ENCODE measurements around the gene PLCB3.

PLCB3 gene

DNA sequence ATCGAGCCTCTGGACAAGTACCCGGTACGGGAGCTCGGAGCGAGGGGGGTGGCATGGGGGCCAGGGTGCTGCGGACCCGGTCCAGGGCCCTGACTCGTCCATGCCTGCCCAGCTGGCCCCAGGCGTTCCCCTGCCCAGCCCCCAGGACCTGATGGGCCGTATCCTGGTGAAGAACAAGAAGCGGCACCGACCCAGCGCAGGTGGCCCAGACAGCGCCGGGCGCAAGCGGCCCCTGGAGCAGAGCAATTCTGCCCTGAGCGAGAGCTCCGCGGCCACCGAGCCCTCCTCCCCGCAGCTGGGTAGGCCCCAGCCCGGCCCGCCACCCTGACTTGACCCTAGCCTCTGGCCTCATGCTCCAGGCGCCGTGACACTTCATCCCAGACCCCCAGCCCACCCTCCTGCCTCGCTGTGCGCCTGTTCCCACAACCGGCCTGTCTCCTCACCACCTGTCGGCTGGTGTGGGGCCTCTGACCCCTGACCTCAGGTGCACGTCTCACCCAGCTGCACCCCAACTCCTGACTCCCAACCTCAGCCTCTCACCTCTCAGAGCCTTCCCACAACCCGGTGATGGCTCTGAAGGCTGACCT lies 7.7 kb downstream of the PLCB3 start:
- Mint-ChIP-seq H3K27ac (no peak overlapping the region), H3K4me3 (no peak overlapping the region), H3K27me3 (ENCODE audit: low read depth) (no peaks in the 10 kb centered on the region), H3K9me3 (no peaks in the 10 kb centered on the region), H3K36me3 (ENCODE audit: low read depth) (peaks cover 21% of the 10 kb centered on the region), H3K4me1 (ENCODE audit: low read depth) (peaks cover 6% of the 10 kb centered on the region)

DNA sequence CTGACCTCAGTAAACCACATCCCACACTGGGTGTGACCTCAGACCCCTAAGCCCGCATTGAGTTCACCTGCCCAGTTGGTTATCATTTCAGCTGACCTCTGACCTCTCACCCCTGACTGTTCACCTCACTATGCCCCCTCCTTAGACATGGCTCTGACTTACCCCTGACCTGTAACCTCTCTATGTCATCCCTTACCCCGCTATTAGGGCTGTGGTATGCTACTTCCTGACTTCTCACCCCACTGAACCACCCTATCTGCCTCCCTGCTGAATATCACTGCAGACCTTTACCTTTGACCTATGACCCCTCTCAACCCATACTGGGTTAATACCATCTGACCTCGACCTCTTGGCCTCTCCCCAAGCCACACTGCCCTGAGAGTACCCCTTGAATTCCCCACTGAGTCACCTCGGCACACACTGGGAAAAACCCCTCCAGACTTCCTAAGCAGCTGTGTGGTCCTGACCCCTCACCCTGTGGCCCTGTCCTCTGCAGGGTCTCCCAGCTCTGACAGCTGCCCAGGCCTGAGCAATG lies 8.3 kb downstream of the PLCB3 start:
- peak overlapping the region; percentile 28 for H3K27ac Mint-ChIP-seq
- H3K4me1 Mint-ChIP-seq (ENCODE audit: low read depth): peaks cover 6% of the 10 kb centered on the region
- no peaks in the 10 kb centered on the region for H3K9me3 Mint-ChIP-seq
- no peak overlapping the region for H3K4me3 Mint-ChIP-seq
- no peaks in the 10 kb centered on the region for H3K27me3 Mint-ChIP-seq (ENCODE audit: low read depth)
- H3K36me3 Mint-ChIP-seq (ENCODE audit: low read depth): peaks cover 21% of the 10 kb centered on the region

DNA sequence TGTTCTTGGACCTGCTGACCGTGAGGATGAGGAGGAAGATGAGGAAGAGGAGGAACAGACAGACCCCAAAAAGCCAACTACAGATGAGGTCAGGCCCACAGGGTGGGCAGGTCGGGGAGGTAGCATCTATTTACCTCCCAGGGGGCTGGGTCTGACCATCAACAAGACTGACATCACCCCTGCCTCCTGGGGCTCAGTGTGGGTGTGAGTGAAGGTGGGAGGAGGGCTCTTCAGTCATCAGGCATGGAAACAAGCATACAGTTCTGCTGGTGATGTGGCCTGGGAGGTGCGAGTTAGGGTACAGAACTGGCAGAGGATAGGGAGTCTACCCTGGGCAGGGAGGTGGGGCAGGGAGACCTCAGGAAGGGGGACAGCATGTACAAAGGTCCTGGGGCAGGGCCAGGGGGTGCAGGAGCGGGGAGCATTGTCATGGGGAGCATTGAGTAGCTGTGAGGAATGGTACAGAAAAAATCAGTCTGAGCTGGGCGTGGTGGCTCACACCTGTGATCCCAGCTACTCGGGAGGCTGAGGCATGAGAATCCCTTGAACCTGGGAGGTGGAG lies 8.9 kb downstream of the PLCB3 start:
- H3K36me3 Mint-ChIP-seq (ENCODE audit: low read depth): peaks cover 20% of the 10 kb centered on the region
- peak overlapping the region; percentile 28 for H3K27ac Mint-ChIP-seq
- H3K4me1 Mint-ChIP-seq (ENCODE audit: low read depth): peaks cover 6% of the 10 kb centered on the region
- no peaks in the 10 kb centered on the region for H3K9me3 Mint-ChIP-seq
- H3K27me3 Mint-ChIP-seq (ENCODE audit: low read depth): no peaks in the 10 kb centered on the region
- no peak overlapping the region for H3K4me3 Mint-ChIP-seq

DNA sequence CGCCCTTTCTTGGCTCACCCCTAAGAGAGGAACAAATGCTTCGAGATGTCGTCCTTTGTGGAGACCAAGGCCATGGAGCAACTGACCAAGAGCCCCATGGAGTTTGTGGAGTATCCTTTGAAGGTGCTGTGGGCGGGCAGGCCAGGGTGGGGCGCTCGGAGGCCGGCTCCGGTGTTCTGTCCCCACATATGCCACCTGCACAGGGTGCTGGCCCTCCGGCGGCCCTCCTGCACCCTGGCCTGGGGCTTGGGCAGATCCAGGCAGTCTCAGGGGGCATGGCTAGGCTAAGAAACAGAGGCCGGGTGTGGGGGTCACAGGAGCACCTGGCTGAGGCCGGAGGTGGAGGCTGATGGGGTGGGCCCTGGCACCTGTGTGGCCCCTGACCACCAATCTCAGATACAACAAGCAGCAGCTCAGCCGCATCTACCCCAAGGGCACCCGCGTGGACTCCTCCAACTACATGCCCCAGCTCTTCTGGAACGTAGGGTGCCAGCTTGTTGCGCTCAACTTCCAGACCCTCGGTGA lies 10.3 kb downstream of the PLCB3 start:
- Mint-ChIP-seq H3K36me3 (ENCODE audit: low read depth) (peaks cover 21% of the 10 kb centered on the region), H3K4me1 (ENCODE audit: low read depth) (peaks cover 6% of the 10 kb centered on the region), H3K27me3 (ENCODE audit: low read depth) (no peaks in the 10 kb centered on the region), H3K9me3 (no peaks in the 10 kb centered on the region), H3K4me3 (no peak overlapping the region), H3K27ac (no peak overlapping the region)

DNA sequence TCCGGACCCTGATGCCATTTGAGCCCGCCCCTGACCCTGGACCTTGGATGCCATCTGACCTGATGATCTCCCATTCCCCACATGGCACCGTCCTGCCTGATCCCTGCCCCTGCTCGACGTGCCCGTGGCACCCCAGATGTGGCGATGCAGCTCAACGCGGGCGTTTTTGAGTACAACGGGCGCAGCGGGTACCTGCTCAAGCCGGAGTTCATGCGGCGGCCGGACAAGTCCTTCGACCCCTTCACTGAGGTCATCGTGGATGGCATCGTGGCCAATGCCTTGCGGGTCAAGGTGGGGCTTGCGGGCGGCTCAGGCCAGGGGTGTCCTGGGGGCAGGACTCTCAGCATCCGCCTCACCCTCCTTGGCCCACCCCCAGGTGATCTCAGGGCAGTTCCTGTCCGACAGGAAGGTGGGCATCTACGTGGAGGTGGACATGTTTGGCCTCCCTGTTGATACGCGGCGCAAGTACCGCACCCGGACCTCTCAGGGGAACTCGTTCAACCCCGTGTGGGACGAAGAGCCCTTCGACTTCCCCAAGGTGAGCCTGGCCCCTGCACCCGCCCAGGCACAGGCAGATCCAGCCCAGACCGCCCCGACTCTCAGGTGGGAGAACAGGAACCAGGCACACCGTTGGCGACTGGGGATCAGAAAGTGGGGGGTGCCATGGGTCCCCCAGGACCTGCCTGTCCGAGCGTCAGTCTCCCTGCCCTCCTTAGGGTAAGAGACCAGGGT lies 11.1 kb downstream of the PLCB3 start:
- Mint-ChIP-seq H3K27me3 (ENCODE audit: low read depth) (no peaks in the 10 kb centered on the region), H3K4me3 (no peak overlapping the region), H3K4me1 (ENCODE audit: low read depth) (peaks cover 6% of the 10 kb centered on the region), H3K9me3 (no peaks in the 10 kb centered on the region), H3K27ac (no peak overlapping the region), H3K36me3 (ENCODE audit: low read depth) (peaks cover 21% of the 10 kb centered on the region)

DNA sequence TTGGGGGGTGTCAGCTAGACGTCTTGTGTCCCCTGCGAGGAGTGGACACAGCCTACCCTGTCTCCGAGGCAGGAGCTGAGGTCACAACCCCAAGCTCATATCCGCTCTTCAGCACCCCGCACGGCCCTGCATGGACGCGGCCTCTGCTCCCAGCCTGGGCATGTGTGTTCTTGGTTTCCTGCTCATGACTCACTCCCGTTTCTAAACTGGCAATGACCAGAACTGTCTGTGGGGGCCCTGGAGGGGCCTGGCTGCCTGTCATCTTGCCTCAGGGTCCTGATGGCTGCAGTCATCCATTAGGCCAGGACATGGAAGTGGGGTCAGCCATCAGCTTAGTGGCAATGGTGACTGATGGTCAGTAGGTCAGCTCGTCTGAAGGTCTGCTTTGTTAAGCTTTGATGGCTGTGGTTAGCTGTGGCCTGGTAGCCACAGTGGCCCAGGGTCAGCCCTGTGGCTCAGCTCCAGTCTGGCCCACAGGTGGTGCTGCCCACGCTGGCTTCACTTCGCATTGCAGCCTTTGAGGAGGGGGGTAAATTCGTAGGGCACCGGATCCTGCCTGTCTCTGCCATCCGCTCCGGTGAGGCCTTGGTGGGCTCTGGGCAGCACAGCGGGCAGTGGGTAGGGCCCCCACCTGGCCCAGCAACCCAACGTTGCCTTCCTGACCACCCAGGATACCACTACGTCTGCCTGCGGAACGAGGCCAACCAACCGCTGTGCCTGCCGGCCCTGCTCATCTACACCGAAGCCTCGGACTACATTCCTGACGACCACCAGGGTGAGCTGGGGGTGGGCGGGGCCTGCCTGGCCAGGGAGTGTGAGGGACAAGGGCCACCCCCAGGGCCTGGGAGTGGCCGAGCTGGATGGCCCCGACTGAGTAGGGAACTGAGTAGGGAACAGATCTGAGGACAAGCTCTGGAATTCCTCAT lies 12.0 kb downstream of the PLCB3 start:
- Mint-ChIP-seq H3K4me1 (ENCODE audit: low read depth) (peaks cover 9% of the 10 kb centered on the region), H3K9me3 (no peaks in the 10 kb centered on the region), H3K27me3 (ENCODE audit: low read depth) (no peaks in the 10 kb centered on the region), H3K27ac (no peak overlapping the region), H3K4me3 (no peak overlapping the region), H3K36me3 (ENCODE audit: low read depth) (peaks cover 18% of the 10 kb centered on the region)

DNA sequence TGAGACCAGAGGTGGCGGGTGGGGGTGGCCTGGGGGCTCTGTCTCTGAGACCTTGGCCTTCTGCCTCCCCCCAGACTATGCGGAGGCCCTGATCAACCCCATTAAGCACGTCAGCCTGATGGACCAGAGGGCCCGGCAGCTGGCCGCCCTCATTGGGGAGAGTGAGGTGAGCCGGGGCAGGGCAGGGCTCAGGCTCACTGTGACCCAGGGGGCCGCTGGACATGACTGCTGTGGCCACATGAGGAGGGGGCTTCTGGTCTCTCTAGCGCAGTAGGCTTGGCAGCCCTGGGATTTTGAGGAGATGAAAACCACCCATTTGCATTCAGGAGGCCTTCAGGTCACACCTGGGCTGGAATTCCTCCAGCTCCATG lies 12.6 kb downstream of the PLCB3 start:
- H3K4me3 Mint-ChIP-seq: no peak overlapping the region
- peaks cover 21% of the 10 kb centered on the region for H3K36me3 Mint-ChIP-seq (ENCODE audit: low read depth)
- H3K9me3 Mint-ChIP-seq: no peaks in the 10 kb centered on the region
- H3K4me1 Mint-ChIP-seq (ENCODE audit: low read depth): peaks cover 14% of the 10 kb centered on the region
- H3K27ac Mint-ChIP-seq: no peak overlapping the region
- H3K27me3 Mint-ChIP-seq (ENCODE audit: low read depth): no peaks in the 10 kb centered on the region

DNA sequence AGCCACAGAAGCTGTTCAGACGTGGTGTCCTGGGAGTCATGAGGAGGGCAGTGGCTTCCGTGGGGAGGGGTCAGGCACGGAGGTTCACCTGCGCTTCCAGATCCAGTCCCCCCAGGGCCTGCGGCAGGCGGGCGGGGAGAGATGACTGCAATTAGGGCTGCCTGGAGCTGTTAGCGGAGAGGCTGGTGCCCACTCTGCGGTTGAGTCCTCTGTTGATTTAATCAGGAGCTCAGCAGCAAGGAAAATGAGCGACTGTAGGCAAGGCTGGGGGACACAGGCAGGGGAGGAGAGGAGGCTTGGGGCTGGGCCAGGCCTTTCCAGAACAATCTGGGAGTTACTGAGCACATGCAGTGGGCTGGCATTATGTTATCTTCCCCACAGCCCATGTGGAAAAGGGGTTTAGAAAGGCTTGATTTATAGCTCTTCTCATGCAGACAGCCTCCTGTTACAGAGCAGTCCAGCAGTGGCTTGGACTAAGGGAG lies 13.1 kb downstream of the PLCB3 start:
- H3K4me1 Mint-ChIP-seq (ENCODE audit: low read depth): peaks cover 14% of the 10 kb centered on the region

DNA sequence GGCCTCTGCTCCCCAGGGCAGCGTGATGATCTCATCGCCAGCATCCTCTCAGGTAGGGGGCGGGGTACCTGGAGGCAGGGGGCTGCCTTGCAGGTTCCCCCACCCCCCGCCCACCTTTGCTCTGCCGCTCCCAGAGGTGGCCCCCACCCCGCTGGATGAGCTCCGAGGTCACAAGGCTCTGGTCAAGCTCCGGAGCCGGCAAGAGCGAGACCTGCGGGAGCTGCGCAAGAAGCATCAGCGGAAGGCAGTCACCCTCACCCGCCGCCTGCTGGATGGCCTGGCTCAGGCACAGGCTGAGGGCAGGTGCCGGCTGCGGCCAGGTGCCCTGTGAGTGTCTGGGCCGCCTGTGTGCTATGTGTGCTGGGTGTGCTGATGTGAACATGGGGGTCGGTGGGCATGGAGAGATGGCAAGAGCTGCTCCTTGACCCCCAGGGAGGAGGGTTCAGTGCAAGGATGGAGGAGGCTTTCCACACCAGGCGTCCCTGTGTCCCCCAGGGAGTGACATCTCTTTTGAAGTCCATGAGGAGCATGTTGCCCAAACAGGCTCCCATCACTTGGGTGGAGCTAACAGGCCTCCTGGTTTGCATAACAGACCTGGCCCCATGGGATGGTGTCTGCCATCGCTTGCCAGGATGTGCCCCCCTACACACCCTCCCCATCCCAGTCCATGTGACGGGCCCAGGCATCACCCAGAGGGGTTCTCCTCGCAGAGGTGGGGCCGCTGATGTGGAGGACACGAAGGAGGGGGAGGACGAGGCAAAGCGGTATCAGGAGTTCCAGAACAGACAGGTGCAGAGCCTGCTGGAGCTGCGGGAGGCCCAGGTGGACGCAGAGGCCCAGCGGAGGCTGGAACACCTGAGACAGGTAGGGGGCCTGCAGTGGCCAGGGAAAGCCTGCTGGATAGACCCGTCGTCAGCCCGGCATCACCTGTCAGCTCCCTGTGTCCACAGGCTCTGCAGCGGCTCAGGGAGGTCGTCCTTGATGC lies 14.1 kb downstream of the PLCB3 start:
- H3K36me3 Mint-ChIP-seq (ENCODE audit: low read depth): peaks cover 14% of the 10 kb centered on the region
- no peaks in the 10 kb centered on the region for H3K9me3 Mint-ChIP-seq
- peaks cover 14% of the 10 kb centered on the region for H3K4me1 Mint-ChIP-seq (ENCODE audit: low read depth)
- no peaks in the 10 kb centered on the region for H3K27me3 Mint-ChIP-seq (ENCODE audit: low read depth)
- H3K4me3 Mint-ChIP-seq: no peak overlapping the region
- no peak overlapping the region for H3K27ac Mint-ChIP-seq

More for the DNA sequence above, 13.1 kb downstream of the PLCB3 start:
- Mint-ChIP-seq H3K27ac (no peak overlapping the region), H3K27me3 (ENCODE audit: low read depth) (no peaks in the 10 kb centered on the region), H3K9me3 (no peaks in the 10 kb centered on the region), H3K4me3 (no peak overlapping the region), H3K36me3 (ENCODE audit: low read depth) (peaks cover 21% of the 10 kb centered on the region)

DNA sequence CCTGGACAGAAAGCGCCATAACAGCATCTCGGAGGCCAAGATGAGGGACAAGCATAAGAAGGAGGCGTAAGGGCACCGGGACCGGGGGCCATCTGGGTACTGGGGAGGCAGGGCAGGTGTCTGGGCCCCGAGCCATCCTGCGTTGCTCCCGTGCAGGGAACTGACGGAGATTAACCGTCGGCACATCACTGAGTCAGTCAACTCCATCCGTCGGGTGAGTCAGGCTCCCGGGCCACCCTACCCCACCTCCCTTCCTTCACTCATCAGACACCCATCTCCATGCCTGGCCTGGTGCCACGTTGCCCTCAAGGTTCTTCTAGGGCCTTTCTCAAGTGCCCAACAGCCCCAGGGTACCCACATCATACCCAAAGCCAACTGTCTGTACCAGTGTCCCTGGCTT lies 15.0 kb downstream of the PLCB3 start:
- no peak overlapping the region for H3K27ac Mint-ChIP-seq
- H3K9me3 Mint-ChIP-seq: no peaks in the 10 kb centered on the region
- no peak overlapping the region for H3K4me3 Mint-ChIP-seq
- H3K36me3 Mint-ChIP-seq (ENCODE audit: low read depth): peaks cover 12% of the 10 kb centered on the region
- peaks cover 14% of the 10 kb centered on the region for H3K4me1 Mint-ChIP-seq (ENCODE audit: low read depth)
- no peaks in the 10 kb centered on the region for H3K27me3 Mint-ChIP-seq (ENCODE audit: low read depth)

DNA sequence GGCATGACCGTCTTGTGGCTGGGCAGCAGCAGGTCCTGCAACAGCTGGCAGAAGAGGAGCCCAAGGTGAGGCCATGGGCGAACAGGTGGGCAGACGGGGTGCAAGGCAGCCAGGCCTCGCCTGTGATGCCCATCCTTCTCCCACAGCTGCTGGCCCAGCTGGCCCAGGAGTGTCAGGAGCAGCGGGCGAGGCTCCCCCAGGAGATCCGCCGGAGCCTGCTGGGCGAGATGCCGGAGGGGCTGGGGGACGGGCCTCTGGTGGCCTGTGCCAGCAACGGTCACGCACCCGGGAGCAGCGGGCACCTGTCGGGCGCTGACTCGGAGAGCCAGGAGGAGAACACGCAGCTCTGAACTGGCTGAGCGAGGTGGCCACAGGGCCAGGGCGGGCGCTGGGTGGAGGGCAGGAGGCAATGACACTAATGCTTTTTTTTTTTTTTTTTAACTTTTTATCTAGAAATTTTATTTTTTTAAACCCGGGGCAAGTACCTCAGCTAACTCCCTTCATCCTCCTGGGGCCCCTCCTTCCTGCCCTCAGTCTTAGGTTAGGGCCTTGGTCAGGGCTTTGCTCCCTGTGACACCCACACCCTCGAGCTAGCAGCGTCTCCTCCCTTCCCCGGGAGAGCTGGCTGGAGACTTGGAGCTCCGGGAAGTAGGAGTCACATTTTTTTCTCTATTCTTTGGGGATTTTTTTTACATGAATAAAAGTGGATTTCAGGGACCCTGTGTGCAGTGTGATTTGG lies 16.0 kb downstream of the PLCB3 start:
- no peak overlapping the region for H3K4me3 Mint-ChIP-seq

DNA sequence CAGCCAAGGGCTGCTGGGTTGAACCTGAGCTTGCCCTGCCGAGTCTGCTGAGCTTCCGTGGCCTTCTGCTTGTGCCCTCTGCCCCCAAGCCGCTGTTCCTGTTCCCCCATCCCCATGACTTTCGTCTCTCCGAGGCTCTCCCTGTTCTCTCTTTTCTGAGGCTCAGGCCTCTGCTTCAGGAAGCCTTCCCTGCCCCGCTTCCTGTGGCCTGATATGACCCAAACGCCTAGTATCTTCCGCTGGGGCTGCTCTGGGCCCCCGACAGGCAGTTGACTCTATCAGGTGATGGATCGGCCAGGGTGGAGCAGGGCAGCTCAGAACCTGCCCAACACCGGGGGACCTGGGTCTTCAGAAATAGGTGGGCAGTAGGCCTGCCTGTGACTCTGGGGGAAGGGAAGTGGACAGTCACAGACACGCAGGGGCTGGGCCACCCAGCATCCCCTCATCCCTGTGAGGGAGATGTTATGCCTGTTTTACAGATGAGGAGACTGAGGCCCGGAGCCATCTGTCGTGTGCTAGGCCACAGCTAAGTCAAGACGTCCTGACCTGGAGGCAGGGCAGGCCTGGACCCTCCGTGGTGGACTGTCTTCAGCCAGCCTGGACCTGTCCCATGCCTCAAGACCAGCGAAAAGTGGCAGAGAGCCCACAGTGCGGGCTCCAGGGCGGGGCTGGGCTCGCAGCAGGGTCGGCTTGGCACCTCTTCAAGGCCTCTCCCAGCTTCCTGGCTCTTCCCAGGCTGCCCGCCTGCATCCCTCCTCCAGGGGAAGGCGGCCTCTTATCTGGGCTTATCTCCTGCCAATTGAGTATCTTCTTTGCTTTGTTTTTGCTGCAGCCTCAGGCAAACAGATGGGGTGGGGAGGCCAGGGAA lies 16.9 kb downstream of the PLCB3 start:
- Mint-ChIP-seq H3K27ac (peak overlapping the region; percentile 99), H3K36me3 (ENCODE audit: low read depth) (peaks cover 10% of the 10 kb centered on the region), H3K9me3 (no peaks in the 10 kb centered on the region), H3K4me1 (ENCODE audit: low read depth) (peaks cover 21% of the 10 kb centered on the region), H3K27me3 (ENCODE audit: low read depth) (no peaks in the 10 kb centered on the region), H3K4me3 (peak overlapping the region; percentile 89)

More for the DNA sequence above, 16.0 kb downstream of the PLCB3 start:
- Mint-ChIP-seq H3K9me3 (no peaks in the 10 kb centered on the region), H3K4me1 (ENCODE audit: low read depth) (peaks cover 20% of the 10 kb centered on the region), H3K27me3 (ENCODE audit: low read depth) (no peaks in the 10 kb centered on the region), H3K36me3 (ENCODE audit: low read depth) (peaks cover 13% of the 10 kb centered on the region), H3K27ac (no peak overlapping the region)
